Measurements from ENCODE around the gene ATRAID. TPM values are rescaled to one million over a fixed set of nuclear protein-coding genes. Genes with fewer than 3 reads are reported as not detected.

ATRAID gene
- total RNA-seq, 1 donor = 166 TPM

GRCh38 chr2:27222407-27222806 is 10.6 kb downstream of the ATRAID start:
- TF ChIP-seq CTCF (IDR thresholded peaks at IDR 0.05; ENCODE audit: insufficient read depth, low read depth, low read length) = no peak
- H3K4me3 ChIP-seq (ENCODE audit: low read depth, low read length) = no peak overlapping the region

GRCh38 chr2:27223416-27223815 is 11.6 kb downstream of the ATRAID start:
- no peak for TF ChIP-seq CTCF (IDR thresholded peaks at IDR 0.05; ENCODE audit: insufficient read depth, low read depth, low read length)
- H3K4me3 ChIP-seq (ENCODE audit: low read depth, low read length) = no peak overlapping the region
- no peak for DNase-seq (ENCODE audit: low read depth)

More at GRCh38 chr2:27222407-27222806, 10.6 kb downstream of the ATRAID start:
- DNase-seq (ENCODE audit: low read depth) = no peak

- no peak for TF ChIP-seq CTCF (IDR thresholded peaks at IDR 0.05; ENCODE audit: insufficient read depth, low read depth, low read length)
- no peak for DNase-seq (ENCODE audit: low read depth)
- H3K4me3 ChIP-seq (ENCODE audit: low read depth, low read length) = no peak overlapping the region
Observed at GRCh38 chr2:27225526-27225925, 13.7 kb downstream of the ATRAID start.

GRCh38 chr2:27227501-27227900 is 15.7 kb downstream of the ATRAID start:
- no peak for TF ChIP-seq CTCF (IDR thresholded peaks at IDR 0.05; ENCODE audit: insufficient read depth, low read depth, low read length)
- no peak for DNase-seq (ENCODE audit: low read depth)

GRCh38 chr2:27231921-27232320 is 20.1 kb downstream of the ATRAID start:
- no peak overlapping the region for H3K4me3 ChIP-seq (ENCODE audit: low read depth, low read length)
- DNase-seq (ENCODE audit: low read depth) = no peak
- TF ChIP-seq CTCF (IDR thresholded peaks at IDR 0.05; ENCODE audit: insufficient read depth, low read depth, low read length) = no peak

More at GRCh38 chr2:27227501-27227900, 15.7 kb downstream of the ATRAID start:
- no peak overlapping the region for H3K4me3 ChIP-seq (ENCODE audit: low read depth, low read length)

- H3K4me3 ChIP-seq (ENCODE audit: low read depth, low read length) = no peak overlapping the region
- no peak for TF ChIP-seq CTCF (IDR thresholded peaks at IDR 0.05; ENCODE audit: insufficient read depth, low read depth, low read length)
Observed at GRCh38 chr2:27233341-27233740, 21.5 kb downstream of the ATRAID start.

GRCh38 chr2:27236136-27236535 is 24.3 kb downstream of the ATRAID start:
- no peak for TF ChIP-seq CTCF (IDR thresholded peaks at IDR 0.05; ENCODE audit: insufficient read depth, low read depth, low read length)
- H3K4me3 ChIP-seq (ENCODE audit: low read depth, low read length) = no peak overlapping the region
- DNase-seq (ENCODE audit: low read depth) = no peak

More at GRCh38 chr2:27233341-27233740, 21.5 kb downstream of the ATRAID start:
- DNase-seq (ENCODE audit: low read depth) = no peak
